GM18873 (cell line): ENCODE measurements around the gene VIL1.

Experiments used
- ATAC-seq: cut with Tn5 transposase; IDR thresholded peaks from one replicate; pipeline ENCODE4 v1.9.1; 2021; ENCODE audit warnings: mild to moderate bottlenecking, moderate library complexity, moderate number of reproducible peaks; ENCODE audit not compliant: unreplicated experiment, low FRiP score

The VIL1 gene

DNA sequence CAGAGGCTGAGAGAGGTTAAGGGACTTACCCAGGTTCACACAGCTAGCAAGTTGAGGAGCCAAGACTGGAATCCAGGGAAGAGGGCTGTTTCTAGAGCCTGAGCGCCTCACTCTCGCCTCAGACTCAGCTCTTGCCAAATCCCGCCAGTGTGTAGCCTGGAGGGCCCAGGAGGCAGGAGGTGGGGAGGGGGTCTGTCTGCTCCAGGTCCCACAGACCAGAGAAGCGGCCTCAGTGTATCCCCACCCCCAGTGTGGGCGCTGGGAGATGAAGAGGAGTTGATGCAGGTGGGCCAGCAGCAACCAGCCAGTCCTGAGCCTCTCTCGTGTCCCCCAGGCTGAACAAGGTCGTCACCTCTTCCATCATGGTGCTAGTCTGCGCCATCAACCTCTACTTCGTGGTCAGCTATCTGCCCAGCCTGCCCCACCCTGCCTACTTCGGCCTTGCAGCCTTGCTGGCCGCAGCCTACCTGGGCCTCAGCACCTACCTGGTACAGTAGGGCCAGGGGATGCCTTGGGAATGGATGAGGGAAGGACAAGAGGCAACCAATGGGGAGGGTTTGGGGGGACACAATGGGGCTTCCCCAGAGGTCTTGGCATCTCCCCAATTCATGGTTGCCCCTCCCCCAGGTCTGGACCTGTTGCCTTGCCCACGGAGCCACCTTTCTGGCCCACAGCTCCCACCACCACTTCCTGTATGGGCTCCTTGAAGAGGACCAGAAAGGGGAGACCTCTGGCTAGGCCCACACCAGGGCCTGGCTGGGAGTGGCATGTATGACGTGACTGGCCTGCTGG lies 24.4 kb upstream of the VIL1 start:
- no peak for ATAC-seq

DNA sequence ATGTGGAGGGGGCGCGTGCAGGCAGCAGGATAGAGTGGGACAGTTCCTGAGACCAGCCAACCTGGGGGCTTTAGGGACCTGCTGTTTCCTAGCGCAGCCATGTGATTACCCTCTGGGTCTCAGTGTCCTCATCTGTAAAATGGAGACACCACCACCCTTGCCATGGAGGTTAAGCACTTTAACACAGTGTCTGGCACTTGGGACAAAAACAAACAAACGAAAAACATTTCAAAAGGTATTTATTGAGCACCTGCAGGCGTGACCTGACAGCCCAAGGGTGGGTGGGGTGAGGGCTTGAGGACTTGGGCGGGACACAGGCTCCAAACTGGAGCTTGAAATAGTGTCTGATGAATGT lies 23.9 kb upstream of the VIL1 start:
- no peak for ATAC-seq

DNA sequence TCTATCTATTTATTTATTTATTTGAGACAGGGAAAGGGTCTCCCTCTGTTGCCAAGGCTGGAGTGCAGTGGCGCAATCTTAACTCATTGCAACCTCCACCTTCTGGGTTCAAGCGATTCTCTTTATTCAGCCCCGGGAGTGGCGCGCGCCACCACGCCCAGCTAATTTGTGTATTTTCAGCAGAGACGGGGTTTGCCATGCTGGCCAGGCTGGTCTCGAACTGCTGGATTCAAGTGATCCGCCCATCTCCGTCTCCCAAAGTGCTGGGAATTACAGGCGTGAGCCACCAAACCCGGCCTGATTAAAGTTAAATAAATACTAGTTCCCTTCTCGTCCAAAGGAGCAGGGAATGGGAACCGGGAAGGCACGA lies 23.5 kb upstream of the VIL1 start:
- ATAC-seq, result no peak

DNA sequence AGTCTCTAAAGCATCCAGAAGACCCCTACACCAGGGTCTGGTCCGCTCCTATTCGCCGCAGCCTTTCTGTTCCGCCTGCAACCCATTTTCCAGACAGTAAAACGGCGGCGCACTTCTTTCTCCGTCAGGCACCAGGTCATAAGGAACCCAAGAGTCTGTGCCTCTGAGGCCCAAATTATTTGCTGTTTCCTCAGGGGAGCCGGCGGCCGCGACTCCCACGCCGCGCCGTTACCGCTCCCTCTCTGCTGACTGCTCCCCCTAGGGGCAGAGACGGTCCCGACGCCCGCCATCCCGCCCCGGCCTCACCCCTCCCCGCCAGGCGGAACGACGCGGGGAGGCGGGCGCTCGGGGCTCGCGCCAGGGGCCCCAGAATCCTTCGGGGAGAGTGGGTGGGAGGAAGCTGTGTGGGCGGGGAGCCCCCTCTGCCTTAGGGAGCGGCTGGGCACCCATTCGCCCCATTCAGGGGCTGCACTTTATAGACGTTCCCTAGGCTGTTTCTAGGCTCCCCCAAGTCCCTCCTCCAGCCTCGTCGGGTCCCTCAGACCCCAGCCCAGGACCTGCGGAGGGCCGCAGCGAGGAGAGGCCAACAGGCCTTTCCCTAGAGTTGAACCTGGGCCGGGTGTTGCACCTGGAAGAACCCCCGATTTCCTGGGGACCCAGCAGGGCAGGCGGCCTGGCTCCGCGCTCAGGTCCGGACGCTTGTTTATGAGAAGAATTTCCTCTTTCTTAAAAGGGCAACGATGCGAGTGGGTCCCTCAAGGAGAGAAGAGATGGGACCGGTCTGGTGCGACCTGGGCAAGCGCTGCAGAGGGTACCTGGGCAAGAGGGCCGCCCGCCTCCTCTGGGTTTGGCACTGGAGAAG lies 22.9 kb upstream of the VIL1 start:
- peak; percentile 42 for ATAC-seq

DNA sequence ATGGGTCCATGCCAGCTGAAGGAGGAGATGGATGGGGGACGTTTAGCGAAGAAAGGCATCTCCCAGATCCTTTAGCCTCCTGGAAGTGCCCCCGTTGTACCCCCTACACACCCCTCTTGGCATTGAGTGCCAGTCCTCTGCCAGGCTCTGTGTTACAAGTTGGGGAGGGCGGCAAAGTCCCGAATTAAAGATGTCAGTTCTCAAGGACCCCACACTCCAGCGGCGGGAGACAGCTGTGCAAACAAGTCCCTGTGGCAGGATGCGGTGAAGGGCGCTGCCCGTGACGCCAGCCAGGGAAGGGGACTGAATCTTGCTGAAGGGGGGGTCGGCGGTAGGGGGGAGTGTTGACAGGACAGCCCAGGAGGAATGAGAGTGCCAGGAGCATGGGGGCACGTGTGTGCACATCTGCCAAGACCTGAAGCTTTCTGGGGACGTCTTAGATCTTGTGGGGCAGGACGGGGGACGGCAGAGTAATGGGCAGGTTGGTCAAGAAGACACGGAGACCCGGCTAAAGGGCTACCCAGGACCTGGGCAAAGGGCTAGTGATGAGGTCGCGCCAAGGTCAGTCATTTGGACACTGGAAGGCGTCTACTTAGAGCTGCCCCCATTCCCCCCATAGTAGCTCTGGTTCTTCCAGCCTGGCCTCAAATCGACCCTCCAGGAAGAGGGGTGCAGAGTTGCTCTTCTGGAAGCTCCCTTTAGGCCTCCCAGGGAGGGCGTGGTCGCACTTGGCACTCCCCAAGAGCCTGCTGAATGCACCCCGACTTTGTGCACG lies 22.0 kb upstream of the VIL1 start:
- ATAC-seq, result no peak

DNA sequence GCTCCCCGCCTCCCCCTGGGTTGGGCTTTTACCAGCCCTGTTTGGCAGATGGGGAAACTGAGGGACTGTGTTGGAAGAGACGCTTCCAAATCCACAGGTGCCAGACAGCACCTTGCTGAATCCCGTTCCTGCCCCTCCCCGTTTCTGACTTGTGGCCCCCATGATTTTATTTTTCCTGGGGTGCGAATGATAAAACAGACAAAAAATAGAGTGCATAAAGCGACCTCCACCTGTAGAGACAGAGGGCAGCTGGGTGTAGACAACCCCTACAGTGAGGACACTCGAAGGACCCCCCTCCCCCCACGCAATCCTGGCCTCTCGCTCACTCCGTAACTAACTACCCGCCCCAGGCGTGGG lies 21.5 kb upstream of the VIL1 start:
- no peak for ATAC-seq

DNA sequence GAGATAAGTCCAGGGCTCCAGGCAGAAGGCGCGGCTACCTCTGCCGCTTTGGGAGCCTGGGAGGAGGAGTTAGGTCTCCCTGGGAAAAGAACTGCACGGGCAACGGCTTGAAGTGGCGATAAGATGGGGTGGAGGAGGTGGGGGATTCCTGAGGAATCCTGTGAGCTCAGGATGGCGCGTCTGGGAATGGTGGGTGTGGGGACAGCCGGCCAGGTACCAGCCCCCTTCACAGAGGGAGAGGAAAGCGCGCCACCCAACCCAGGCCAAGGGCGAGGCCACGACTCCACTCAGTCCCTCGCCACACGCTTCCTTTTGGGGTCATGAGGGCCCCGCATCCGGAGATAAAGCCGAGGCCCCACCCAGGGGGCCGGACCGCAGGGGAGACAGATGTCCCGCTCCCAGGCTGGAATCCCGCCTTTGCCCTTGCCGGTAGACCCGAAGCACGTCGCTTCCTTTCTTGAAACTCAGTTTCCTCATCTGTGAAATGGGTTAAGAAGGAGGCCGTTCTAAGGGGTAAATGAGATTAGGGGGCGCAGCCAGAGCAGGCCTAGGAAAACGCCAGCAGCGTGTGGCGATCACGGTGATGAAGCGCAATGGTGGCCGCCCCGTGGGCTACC lies 21.0 kb upstream of the VIL1 start:
- ATAC-seq, result no peak

DNA sequence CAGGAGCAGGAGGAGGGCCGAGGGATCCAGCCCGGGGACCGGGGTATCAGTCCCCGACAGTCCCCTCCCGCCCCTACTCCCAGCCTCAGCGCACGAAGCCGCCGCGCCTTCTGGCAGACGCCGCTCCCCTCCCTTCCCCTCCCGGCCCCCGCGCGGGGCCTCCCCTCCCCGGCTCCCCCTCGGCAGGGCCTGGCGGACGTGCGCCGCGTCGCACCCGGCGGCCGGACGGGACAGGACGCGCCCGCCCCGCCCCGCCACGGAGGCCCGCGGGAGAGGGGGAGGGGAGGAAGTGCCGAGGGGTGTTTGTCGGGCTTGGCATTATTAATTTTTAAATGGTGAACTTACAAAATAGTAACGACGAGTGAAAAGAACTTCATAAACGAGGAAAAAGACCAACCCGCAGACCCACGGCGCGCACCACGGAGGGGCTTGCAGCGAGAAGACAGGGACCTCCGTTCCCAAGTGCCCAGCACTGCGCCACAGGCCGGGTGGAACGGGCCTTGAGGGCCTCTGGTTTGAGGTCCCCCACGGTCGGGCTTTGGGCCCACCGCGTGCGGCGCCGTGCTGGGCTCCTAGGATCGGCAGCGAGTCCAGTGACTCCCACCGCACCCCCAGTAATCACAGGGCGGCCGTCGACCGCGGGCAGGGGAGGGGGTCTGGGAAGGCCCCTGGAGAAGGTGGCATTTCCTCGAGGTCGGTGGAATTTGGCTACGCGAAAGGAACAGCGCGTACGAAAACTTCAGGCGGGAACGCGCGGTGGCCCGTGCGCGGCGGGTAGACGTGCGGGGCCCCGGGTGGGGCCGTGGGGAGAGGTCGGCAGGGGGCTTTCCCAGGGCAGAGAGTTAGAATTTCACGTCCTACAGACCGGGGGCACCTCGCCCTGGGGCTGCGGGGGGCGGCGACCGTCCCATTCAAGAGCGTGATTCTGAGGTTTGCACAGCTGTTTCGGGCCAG lies 20.2 kb upstream of the VIL1 start:
- no peak for ATAC-seq

DNA sequence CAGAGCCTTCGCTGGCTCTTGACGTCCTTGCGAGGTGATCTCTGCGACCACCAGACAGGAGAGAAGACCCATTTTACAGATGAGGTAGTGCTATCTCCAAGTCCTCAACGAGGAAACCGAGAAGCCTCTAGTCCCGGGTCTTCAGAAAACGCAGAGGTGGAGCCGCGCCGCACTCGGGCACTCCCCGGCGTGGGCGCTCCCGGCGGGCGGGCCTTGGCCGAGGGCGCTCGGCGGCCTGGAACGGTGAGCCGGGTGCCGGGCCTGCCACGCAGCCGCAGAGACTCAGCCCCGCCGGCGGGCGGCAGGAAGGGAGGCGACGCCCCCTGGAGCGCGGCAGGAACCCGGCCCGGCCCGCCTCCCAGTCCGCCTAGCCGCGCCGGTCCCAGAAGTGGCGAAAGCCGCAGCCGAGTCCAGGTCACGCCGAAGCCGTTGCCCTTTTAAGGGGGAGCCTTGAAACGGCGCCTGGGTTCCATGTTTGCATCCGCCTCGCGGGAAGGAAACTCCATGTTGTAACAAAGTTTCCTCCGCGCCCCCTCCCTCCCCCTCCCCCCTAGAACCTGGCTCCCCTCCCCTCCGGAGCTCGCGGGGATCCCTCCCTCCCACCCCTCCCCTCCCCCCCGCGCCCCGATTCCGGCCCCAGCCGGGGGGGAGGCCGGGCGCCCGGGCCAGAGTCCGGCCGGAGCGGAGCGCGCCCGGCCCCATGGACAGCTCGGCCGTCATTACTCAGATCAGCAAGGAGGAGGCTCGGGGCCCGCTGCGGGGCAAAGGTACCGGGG lies 19.3 kb upstream of the VIL1 start, which contains the start of gene CTDSP1:
Gene CTDSP1, plus strand, starts transcription at position 478 of the 776 bp plus-strand sequence. Its CDS starts 223 bp downstream, at position 701.
- peak; percentile 30 for ATAC-seq

DNA sequence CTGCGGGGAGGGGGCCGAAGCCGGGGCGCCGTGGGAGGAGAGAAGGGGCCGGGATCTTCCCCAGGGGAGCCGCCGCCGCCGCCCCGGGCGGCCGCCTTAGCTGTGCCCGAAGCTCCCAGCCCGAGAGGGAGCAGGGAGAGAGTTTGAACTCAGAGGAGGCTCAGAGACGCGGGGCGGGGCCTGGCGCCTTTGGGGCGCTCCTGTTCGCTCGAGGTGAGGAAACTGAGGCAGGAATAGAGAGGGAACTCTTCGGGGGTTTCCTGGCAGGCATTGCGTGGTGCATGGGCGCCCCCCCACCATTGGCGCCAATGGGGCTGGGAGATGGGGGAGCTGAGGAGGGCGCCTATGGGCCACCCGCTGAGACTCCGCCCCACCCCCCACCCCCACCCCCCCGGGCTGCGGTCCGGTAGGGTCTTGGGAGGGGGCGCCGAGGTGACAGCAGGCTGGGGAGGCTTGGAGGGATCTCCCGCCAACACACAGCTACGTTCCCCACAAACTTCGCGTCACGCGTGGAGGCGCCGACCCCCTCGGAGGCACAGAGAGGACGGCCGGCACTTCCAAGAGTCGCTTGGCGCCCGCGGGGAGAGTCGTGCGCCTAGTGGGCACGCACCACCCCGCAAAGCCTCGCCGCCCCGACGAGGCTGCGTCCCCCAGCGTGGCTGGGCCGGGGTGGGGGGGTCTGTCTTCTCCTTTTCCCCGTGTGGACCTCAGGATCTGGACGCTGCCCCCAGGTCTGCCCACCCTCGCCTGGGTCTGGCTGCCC lies 18.6 kb upstream of the VIL1 start:
- ATAC-seq, result no peak

DNA sequence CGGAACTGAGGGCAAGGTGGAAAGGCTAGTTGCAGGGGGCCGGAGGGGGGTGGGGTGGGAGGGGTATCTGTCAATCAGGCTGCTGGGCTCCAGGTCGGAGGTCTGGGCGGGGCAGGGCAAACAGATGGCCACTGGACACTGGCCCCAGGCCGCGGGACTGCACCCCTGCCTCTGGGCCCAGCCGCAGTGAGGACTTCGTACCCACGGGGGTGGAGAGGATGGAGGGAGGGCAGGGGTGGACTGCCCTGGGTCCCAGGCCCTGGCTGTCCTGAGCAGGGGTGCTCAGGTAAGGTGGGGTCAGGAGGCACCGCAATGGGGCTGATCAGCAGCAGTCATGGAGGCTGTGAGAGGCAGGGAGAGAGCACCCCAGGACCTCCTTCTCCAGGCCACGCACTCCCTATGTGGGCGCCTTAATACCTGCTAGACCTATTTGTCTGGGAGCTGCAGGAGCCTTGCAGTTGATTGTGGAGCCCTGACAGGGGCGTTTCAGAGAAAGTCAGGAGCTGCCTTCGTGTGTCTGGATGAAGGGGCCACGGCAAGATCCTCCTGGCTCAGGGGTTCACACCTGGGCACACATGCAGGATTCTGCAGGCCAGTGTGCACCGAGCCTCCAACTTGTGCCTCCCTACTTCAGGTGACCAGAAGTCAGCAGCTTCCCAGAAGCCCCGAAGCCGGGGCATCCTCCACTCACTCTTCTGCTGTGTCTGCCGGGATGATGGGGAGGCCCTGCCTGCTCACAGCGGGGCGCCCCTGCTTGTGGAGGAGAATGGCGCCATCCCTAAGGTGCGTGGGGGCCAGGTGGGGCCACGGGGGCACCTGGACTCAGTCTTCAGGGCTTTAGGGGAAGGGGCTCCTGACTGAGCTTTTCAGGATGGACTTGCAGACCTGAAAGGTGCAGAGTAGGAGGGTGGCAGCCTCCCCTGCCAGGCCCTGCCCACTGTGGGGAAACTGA lies 17.7 kb upstream of the VIL1 start:
- no peak for ATAC-seq

DNA sequence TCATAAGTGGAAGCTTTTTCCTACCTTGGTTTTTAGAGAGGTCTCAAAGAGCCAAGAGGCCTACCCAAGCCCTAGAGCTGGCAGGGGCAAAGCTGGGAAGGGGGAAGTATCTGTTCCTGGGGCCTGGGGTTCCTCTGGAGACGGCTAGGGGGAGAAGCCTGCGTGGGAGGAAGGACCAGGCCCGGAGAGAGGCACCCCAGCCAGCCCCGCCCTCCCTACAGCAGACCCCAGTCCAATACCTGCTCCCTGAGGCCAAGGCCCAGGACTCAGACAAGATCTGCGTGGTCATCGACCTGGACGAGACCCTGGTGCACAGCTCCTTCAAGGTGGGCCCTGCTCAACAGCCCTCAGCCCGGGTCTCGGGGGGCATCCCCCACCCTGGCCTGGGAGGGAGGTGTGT lies 17.0 kb upstream of the VIL1 start:
- ATAC-seq, result no peak

DNA sequence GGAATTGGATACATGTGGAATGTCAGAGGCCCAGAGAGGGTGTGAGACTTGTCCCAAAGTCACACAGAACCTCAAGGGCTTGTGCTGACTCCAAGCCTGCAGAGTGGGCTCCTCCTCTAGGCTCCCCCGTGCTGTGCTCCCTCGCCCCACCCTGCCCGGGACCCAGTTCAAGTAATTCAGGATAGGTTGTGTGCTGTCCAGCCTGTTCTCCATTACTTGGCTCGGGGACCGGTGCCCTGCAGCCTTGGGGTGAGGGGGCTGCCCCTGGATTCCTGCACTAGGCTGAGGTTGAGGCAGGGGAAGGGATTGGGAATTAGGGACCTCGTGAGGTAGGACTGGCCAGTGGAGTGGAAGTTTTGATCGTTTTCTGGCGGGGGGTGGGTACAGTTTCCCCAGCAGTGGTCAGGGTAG lies 16.4 kb upstream of the VIL1 start:
- no peak for ATAC-seq

DNA sequence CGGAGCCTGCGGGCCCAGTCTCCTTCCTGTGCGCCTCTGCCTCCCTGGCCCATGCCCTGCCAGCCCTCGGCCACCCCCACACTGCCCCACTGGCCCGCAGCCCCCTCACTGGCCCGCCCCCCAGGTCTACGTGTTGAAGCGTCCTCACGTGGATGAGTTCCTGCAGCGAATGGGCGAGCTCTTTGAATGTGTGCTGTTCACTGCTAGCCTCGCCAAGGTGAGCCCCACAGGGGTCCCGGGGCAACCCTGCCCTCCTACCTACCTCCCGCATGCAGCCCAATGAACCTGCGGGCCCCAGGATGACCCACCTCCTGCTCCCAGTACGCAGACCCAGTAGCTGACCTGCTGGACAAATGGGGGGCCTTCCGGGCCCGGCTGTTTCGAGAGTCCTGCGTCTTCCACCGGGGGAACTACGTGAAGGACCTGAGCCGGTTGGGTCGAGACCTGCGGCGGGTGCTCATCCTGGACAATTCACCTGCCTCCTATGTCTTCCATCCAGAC lies 16.0 kb upstream of the VIL1 start:
- no peak for ATAC-seq

DNA sequence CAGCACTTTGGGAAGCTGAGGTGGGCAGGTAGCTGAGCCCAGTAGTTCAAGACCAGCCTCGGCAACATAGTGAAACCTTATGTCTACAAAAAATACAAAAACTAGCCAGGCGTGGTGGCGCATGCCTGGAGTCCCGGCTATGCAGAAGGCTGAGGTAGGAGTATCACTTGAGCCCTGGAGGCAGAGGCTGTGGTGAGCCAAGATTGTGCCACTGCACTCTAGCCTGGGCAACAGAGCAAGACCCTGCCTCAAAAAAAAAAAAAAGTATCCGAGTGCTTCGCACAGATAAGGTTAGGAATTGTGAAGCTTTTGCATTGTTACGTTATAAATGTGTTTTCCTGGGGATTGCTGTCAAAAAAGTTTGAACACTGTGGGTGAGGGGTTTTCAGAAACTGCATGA lies 15.1 kb upstream of the VIL1 start:
- no peak for ATAC-seq

DNA sequence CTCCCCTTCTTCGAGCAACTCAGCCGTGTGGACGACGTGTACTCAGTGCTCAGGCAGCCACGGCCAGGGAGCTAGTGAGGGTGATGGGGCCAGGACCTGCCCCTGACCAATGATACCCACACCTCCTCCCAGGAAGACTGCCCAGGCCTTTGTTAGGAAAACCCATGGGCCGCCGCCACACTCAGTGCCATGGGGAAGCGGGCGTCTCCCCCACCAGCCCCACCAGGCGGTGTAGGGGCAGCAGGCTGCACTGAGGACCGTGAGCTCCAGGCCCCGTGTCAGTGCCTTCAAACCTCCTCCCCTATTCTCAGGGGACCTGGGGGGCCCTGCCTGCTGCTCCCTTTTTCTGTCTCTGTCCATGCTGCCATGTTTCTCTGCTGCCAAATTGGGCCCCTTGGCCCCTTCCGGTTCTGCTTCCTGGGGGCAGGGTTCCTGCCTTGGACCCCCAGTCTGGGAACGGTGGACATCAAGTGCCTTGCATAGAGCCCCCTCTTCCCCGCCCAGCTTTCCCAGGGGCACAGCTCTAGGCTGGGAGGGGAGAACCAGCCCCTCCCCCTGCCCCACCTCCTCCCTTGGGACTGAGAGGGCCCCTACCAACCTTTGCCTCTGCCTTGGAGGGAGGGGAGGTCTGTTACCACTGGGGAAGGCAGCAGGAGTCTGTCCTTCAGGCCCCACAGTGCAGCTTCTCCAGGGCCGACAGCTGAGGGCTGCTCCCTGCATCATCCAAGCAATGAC lies 14.4 kb upstream of the VIL1 start:
- ATAC-seq, result no peak
